GM12872 (cell line): ENCODE data around the gene MAN2A1.

Experiments used
- TF ChIP-seq, protein P1 (sequence below): IDR thresholded peaks from 3 replicates; pipeline ENCODE4 v1.5.1; 2011; ENCODE audit warnings: low read depth, mild to moderate bottlenecking, low read length, moderate library complexity; ENCODE audit not compliant: insufficient read depth

The MAN2A1 gene

DNA sequence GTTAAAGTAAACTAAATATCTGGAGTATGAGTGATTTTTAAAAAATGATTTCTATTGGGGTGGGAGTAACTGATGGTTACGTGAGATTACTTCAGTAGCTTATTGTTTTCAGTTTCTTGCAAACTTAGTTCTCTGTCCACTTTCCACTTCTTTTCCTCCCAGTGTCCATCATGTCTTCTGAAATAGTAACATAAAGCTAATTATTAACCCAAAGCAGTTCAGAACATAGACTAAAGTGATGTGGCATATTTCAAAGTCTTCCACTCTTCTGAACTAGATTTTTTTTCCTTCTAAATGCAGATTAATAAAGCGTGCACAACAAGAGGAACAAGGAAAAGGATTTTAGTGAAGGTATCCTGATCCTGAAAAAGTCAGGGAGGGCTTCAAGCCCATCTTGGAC, 114.1 kb downstream of the MAN2A1 start:
- TF ChIP-seq, protein P1, sequence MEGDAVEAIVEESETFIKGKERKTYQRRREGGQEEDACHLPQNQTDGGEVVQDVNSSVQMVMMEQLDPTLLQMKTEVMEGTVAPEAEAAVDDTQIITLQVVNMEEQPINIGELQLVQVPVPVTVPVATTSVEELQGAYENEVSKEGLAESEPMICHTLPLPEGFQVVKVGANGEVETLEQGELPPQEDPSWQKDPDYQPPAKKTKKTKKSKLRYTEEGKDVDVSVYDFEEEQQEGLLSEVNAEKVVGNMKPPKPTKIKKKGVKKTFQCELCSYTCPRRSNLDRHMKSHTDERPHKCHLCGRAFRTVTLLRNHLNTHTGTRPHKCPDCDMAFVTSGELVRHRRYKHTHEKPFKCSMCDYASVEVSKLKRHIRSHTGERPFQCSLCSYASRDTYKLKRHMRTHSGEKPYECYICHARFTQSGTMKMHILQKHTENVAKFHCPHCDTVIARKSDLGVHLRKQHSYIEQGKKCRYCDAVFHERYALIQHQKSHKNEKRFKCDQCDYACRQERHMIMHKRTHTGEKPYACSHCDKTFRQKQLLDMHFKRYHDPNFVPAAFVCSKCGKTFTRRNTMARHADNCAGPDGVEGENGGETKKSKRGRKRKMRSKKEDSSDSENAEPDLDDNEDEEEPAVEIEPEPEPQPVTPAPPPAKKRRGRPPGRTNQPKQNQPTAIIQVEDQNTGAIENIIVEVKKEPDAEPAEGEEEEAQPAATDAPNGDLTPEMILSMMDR, result no peak

DNA sequence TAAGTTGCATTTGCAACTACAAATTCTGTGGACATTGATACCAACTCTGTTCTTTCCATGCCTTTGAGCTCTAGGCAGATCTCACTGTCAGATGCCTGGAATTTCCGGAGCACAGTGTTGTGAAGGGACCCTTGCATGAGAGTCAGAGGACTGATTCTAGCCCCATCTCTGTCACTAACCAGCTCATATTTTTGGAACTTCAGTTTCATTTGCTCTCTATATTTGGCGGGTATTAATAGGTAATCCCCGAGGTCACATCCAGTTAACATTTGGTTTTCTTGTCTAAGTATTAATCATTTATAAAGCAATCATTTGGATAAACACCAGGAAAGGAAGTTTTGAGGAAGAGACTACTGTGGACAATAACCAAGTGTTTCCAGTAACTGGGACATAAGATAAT, 115.7 kb downstream of the MAN2A1 start:
- TF ChIP-seq, protein P1, result no peak

DNA sequence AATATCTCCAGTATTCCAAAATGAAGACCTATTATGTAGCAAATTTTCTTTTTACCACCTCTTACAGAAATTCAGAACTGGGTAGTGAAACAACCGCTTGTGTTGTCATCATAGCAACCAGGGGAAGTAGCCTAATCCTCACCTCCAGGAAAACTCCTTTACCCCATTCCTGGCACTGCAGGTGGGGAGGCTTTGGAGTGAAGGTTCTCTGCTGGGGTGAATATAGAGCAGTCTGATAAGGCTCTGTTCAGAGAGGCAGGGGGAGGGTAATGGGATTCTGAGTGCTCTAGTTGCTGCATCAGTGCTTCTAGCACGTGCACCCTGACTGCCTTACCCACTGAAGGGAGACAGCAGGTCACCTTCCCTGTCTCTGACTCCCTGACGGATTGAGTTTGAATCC, 116.2 kb downstream of the MAN2A1 start:
- TF ChIP-seq, protein P1, result no peak

DNA sequence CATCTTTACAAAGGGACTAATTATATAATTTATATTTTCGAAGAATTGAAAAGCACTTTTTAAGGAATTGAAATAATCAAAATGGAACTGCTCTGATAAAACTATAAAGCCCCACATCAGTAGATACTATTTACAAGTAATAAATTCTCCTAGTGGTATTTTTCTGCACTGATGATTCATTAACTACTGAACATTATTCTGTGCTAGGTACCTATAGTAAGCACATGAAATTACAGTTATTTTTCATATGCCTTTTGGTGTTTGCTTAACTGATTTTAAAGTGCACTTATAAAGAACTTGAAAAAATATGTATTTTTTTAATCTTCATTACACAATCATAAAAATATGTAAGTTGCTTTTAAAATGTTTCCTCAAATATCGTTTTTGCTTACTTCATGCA, 123.0 kb downstream of the MAN2A1 start:
- TF ChIP-seq, protein P1, result no peak

DNA sequence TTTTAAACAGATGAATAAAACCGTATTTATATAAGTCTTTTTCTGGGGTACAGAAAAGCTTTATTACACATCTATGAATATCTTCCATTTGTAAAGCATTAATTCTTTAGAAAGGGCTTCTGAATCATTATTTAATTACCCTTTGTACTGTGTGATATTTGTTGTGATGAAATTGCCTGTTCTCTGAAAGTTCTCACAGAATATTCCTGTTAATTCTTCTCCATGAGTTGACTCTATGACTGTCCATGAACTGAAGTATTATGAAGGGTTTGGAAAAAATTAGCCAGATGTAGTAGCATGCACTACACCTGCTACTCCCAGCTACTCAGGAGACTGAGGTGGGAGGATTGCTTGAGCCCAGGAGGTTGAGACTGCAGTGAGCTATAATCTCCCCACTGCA, 127.0 kb downstream of the MAN2A1 start:
- TF ChIP-seq, protein P1, result no peak

DNA sequence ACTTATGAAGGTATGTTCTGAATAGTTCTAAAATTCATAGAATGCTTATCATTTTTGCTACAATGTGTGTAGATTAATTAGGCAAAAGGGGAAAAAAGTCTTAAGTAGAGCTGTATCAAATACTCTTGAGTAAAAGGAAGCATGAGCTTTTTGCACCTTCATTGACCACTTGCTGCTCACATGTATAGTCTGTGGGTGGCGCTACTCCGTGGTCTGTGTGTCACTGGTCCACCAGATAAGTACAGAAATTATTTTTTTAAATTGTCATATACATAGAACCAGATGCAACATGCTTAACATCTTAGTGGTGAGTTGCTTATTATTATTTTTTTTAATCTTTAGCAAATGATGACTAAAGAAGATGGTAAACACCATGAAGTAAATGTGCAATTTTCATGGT, 130.2 kb downstream of the MAN2A1 start:
- TF ChIP-seq, protein P1, result peak; percentile 18; the same call in 1 of the 3 replicates

DNA sequence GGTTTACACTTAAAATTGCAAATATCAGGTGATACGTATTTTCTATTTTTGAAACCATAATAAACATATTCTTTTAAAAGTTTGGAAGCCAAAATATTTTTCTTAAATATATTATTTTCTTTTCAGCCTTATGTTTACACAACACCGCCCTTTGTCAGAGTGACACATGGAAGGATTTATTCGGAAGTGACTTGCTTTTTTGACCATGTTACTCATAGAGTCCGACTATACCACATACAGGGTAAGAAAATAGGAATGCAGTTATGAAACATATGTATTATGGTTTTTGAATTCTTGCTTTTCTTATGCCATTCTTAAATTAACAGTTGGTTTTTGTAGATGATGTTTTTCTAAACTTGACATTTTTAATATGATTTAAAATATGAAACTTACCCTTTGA, 133.9 kb downstream of the MAN2A1 start:
- TF ChIP-seq, protein P1, result no peak

DNA sequence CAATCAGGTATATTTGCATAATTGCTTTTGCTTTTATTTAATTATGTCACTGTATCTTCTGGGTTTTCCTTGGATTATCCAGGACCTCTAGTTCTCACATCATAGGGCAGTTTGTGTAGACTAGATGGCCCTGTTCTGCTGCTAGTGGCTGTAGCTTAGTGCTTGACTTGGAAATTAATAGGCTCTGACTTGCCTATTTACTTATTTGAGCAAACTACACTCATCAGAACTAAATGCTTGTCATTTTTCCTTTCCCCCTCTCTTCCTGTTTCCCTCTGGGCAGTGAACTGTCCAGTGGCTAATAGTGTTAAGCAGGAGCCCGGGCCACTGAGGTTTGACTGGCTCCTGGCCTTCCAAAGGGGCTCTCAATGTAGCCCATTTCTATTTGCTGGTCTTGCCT, 135.7 kb downstream of the MAN2A1 start:
- TF ChIP-seq, protein P1, result no peak
